Measurements from ENCODE around the gene RAB11FIP4. TPM values are rescaled to one million over a fixed set of nuclear protein-coding genes. Genes with fewer than 3 reads are reported as not detected.

Gene RAB11FIP4
- total and polyA plus RNA-seq, 2 donors (not counting 1 experiment from before 2014, with no cell fraction given) = 0.16 to 0.66 TPM

DNA sequence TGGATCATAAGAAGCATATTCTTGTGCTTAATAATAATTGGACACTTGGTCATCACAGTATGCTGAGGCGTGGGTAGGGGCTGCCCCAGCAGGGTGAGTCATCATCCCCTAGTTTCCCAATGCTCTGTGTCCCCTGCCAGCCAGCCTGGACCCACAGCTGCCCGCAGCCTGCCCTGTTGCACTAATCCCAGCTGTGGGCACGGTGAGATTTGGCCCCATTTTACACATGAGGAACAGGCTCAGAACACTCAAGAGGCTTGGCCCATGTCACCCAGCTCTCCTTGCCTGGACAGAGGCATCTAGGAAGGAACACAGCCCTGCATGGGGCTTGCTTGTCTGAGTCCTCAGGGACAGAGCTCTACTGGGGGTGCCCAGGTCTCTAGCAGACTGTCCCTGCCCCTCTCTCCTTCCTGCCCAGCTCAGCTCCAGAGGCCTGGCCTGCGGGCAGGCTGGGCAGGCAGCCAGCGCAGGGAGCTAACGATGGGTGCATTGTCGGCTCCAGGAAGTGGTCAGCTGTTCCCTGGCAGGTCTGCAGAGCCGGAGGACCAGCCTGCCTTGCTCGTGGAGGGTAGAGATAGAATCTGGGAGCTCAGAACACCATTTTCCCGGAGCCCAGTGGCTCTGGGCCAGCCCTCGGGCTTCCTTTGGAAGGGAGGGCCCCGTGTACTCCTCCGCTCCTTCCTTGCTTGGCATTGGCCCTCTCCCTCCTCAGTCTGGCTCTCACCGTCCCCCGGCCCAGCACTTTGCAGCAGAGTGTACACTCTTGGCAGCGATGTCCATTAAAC is 189.4 kb downstream of the RAB11FIP4 start:
- Histone ChIP-seq H3K79me2 (ENCODE audit: control insufficient read depth, insufficient read depth, low read length) (peaks cover 47% of the 10 kb centered on the region), H4K20me1 (ENCODE audit: control insufficient read depth, extremely low read depth, insufficient read depth, low read length) (no peaks in the 10 kb centered on the region)

DNA sequence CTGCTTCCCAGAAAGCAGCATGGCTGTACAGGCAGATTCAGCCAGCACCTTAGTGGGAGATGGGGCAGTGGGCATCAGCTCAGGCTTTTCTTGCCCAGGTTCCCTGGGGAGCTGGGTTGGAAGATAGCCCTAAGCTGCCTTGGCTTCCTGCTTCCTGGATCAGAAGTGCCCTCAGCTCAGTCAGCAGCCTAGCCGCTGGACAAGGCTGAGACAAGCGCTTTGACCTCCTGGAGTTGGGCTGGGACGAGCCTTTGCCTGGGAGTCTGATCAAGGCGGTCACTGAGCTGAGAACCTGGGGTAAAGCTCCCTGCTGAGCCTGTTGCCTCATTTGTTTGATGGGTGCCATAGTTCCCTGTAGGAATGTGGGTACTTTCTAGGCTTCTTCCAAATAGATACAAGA is 190.0 kb downstream of the RAB11FIP4 start:
- Histone ChIP-seq H4K20me1 (ENCODE audit: control insufficient read depth, extremely low read depth, insufficient read depth, low read length) (no peaks in the 10 kb centered on the region), H3K9ac (ENCODE audit: insufficient read depth, low read length) (peak overlapping the region; percentile 20), H3K9me3 (ENCODE audit: control insufficient read depth, insufficient read depth, low read depth, low read length) (no peaks in the 10 kb centered on the region), H2AFZ (ENCODE audit: low read length) (peak overlapping the region; percentile 13), H3K27me3 (ENCODE audit: control insufficient read depth, insufficient read depth, low read length) (no peaks in the 10 kb centered on the region), H3K4me2 (ENCODE audit: extremely low read depth, insufficient read depth, low read length) (peak overlapping the region; percentile 61), H3K4me1 (ENCODE audit: control insufficient read depth, extremely low read depth, insufficient read depth, low read length) (peaks cover 32% of the 10 kb centered on the region), H3K4me3 (replicated peaks in 1 of 4; ENCODE audit: control extremely low read depth in 1 of 4, insufficient read depth in 1 of 4, low read depth in 3 of 4, low read length in 4 of 4) (no peak overlapping the region), H3K79me2 (ENCODE audit: control insufficient read depth, insufficient read depth, low read length) (peaks cover 41% of the 10 kb centered on the region), H3K36me3 (ENCODE audit: control insufficient read depth, insufficient read depth, low read length) (peaks cover 7% of the 10 kb centered on the region), H3K27ac (ENCODE audit: insufficient read depth, low read length) (peak overlapping the region; percentile 76)
- DNase-seq (ENCODE audit: low read depth in 2 of 2) = peak; percentile 50 to 57
- TF ChIP-seq, protein P1, sequence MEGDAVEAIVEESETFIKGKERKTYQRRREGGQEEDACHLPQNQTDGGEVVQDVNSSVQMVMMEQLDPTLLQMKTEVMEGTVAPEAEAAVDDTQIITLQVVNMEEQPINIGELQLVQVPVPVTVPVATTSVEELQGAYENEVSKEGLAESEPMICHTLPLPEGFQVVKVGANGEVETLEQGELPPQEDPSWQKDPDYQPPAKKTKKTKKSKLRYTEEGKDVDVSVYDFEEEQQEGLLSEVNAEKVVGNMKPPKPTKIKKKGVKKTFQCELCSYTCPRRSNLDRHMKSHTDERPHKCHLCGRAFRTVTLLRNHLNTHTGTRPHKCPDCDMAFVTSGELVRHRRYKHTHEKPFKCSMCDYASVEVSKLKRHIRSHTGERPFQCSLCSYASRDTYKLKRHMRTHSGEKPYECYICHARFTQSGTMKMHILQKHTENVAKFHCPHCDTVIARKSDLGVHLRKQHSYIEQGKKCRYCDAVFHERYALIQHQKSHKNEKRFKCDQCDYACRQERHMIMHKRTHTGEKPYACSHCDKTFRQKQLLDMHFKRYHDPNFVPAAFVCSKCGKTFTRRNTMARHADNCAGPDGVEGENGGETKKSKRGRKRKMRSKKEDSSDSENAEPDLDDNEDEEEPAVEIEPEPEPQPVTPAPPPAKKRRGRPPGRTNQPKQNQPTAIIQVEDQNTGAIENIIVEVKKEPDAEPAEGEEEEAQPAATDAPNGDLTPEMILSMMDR (conservative IDR thresholded peaks at IDR 0.05 in 1 of 2, IDR thresholded peaks at IDR 0.05 in 1 of 2; ENCODE audit: low read depth in 1 of 2, low read length in 2 of 2) = no peak
- no peak for TF ChIP-seq EZH2 (IDR thresholded peaks at IDR 0.05; ENCODE audit: low read length, missing control alignments)

More for the DNA sequence above, 189.4 kb downstream of the RAB11FIP4 start:
- Histone ChIP-seq H3K27me3 (ENCODE audit: control insufficient read depth, insufficient read depth, low read length) (no peaks in the 10 kb centered on the region), H3K27ac (ENCODE audit: insufficient read depth, low read length) (peak overlapping the region; percentile 76), H3K9ac (ENCODE audit: insufficient read depth, low read length) (peak overlapping the region; percentile 20), H3K4me2 (ENCODE audit: extremely low read depth, insufficient read depth, low read length) (peak overlapping the region; percentile 61), H3K4me1 (ENCODE audit: control insufficient read depth, extremely low read depth, insufficient read depth, low read length) (peaks cover 32% of the 10 kb centered on the region), H3K36me3 (ENCODE audit: control insufficient read depth, insufficient read depth, low read length) (peaks cover 7% of the 10 kb centered on the region), H3K4me3 (replicated peaks in 1 of 4; ENCODE audit: control extremely low read depth in 1 of 4, insufficient read depth in 1 of 4, low read depth in 3 of 4, low read length in 4 of 4) (no peak overlapping the region), H3K9me3 (ENCODE audit: control insufficient read depth, insufficient read depth, low read depth, low read length) (no peaks in the 10 kb centered on the region), H2AFZ (ENCODE audit: low read length) (peak overlapping the region; percentile 13)
- peak; percentile 86 to 93 for DNase-seq (ENCODE audit: low read depth in 2 of 2)
- no peak for TF ChIP-seq EZH2 (IDR thresholded peaks at IDR 0.05; ENCODE audit: low read length, missing control alignments)

DNA sequence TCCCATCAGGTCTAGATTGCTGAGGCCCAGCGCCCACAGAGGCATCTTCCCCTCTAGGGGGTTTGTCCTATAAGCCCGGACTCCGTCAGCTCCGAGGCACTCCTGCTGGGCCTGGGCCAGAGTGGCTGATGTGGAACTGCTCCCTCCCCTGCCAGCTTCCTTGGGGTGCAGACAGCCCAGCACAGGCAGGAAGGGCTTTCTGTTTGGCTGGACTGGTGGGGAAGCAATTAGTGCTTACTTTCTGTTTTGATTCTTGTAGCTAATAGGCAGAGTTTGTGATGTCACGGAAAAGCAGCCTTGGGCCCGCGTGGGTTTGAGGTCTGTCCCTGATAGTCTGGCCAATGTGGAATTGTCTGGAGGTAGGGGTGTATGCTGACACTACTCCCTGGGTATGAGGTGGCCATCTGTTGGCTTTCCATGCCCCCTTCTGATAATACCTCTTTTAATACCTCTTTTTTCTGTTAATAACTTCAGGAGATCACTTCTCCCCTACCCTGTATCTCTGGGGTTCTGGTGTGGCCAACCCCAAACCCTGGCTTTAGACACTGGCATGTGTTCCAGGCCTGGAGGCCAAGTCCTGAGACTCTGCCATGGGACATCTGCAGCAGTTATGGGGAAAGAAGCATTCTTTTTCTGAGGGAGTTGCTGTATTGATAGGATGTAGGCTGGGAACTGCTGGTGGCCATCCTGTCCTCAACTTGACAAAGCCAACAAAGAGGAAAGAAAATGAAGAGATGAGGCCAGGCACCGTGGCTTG is 190.9 kb downstream of the RAB11FIP4 start:
- Histone ChIP-seq H3K36me3 (ENCODE audit: control insufficient read depth, insufficient read depth, low read length) (peaks cover 7% of the 10 kb centered on the region), H3K4me2 (ENCODE audit: extremely low read depth, insufficient read depth, low read length) (no peak overlapping the region), H3K9ac (ENCODE audit: insufficient read depth, low read length) (no peak overlapping the region), H3K27me3 (ENCODE audit: control insufficient read depth, insufficient read depth, low read length) (no peaks in the 10 kb centered on the region), H3K27ac (ENCODE audit: insufficient read depth, low read length) (peak overlapping the region; percentile 76), H3K9me3 (ENCODE audit: control insufficient read depth, insufficient read depth, low read depth, low read length) (no peaks in the 10 kb centered on the region), H2AFZ (ENCODE audit: low read length) (no peak overlapping the region), H3K79me2 (ENCODE audit: control insufficient read depth, insufficient read depth, low read length) (peaks cover 39% of the 10 kb centered on the region), H3K4me3 (replicated peaks in 1 of 4; ENCODE audit: control extremely low read depth in 1 of 4, insufficient read depth in 1 of 4, low read depth in 3 of 4, low read length in 4 of 4) (no peak overlapping the region), H4K20me1 (ENCODE audit: control insufficient read depth, extremely low read depth, insufficient read depth, low read length) (no peaks in the 10 kb centered on the region), H3K4me1 (ENCODE audit: control insufficient read depth, extremely low read depth, insufficient read depth, low read length) (peaks cover 32% of the 10 kb centered on the region)
- TF ChIP-seq, protein P1 (conservative IDR thresholded peaks at IDR 0.05 in 1 of 2, IDR thresholded peaks at IDR 0.05 in 1 of 2; ENCODE audit: low read depth in 1 of 2, low read length in 2 of 2) = no peak
- TF ChIP-seq EZH2 (IDR thresholded peaks at IDR 0.05; ENCODE audit: low read length, missing control alignments) = no peak
- DNase-seq (ENCODE audit: low read depth in 2 of 2) = peak in 1 of 2 donors; percentile 63
